Stimulated activated CD8-positive, alpha-beta memory T cell treated with anti-CD3 and anti-CD28 coated beads, Interleukin-4, amount 100 ng/mL, for 24 hours (primary cell): Measurements from ENCODE around the gene GPD1L.

Experiments used
- DNase-seq: peaks from one replicate; pipeline ENCODE4 v3.0.0-alpha.2; 2020; ENCODE audit warnings: low read depth

Gene GPD1L

GRCh38 chr3:32137870-32138269 lies 31.4 kb downstream of the GPD1L start:
- no peak for DNase-seq

DNA sequence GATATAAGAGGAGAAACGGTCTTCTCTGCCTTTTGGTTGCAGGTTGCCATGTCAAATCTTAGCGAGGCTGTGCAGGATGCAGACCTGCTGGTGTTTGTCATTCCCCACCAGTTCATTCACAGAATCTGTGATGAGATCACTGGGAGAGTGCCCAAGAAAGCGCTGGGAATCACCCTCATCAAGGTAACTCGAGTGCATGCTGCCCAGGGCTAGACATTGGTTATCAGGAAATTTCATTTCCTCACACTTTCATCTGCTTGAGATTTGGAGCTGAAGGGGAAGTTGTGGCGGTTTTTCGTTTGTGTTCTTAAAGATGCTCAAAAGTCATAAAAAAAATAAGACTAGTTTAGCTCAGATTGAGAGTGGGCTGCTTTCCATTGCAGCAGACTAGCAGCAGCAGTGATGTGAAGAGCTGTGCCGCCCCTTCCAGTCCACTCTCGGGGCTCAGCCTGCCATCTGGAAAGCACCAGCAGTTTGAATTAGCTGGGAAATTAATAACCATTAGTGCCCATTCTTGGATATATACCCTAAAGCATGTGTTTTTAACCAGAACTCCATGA lies 32.2 kb downstream of the GPD1L start:
- no peak for DNase-seq

DNA sequence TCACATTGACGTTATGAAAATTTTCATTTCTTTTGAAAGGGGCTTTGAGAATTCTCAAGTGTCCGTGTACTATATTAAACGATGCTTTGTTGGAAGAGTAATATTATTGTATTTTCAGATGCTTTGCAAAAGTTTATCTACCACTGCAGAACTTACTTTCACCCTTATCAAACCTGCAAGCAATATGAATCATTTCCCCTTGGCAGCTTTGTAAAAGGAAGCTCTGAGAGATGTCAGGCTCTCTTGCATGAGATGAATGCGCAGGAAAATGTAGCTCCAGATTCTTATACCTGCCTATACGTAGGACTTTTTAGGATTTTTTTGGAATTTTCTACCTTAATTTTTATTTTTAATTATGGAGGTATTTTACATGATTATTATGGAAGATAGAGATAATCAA lies 34.5 kb downstream of the GPD1L start:
- no peak for DNase-seq

DNA sequence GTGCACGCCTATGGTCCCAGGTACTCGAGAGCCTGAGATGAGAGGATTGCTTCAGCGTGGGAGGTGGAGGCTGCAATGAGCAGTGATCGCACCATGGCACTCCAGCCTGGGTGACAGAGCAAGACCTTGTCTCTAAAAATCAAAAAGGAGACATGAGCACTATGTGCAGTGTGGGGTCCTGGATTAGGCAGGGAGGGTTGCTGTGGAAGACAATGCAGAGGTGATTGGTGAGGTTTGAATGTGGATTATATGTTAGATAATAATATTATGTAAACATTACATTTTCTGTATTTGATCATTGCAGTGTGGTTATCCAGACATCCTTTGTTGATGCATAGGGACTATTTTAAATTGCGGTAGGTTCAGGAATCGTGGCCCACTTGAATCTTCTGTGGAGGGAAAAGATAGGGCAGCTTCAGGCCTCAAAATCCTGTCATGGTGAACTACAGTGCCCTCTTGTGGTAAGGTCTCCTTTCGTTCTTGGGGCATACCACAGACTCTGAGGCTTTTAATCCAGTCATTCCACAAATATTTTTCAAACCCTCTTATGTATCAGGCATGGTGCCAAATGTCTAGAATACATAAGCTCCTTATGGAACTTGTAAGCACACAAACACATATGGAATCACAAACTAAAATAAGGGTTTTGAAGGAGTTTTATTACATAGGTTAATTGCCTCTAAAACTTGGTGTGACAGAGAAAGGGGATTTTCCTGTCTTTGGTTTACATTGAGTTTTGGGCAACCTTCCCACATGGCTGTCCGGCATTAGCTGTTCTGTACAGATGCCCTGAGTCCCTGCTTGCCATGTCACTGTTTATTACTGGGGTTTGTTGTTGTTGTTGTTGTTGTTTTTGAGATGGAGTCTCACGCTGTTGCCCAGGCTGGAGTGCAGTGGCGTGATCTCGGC lies 37.7 kb downstream of the GPD1L start:
- DNase-seq: no peak

DNA sequence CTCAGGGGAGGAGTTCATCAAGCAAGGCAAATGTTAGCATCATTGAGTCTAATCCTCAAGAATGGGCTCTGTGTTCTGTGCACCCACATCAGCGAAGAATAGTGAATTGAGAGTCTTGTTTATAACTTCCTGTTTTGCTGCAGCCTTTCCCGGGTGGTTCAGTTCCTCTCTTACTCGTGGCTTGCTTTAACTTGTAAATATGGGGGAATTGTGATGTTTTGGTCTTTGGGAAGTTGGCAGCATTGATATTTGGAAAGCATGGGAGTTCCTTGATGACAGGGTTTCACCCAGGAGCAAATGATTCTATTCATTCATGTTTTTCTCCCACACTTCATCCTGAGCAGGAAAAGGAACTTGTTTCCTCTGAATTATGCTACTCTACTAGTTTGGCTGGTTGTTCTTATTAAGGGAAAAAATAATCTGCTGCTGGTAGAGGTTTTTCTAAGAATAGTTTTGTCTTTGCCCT lies 40.4 kb downstream of the GPD1L start:
- no peak for DNase-seq

- DNase-seq: no peak
Measured at GRCh38 chr3:32147509-32147908, 41.1 kb downstream of the GPD1L start.

DNA sequence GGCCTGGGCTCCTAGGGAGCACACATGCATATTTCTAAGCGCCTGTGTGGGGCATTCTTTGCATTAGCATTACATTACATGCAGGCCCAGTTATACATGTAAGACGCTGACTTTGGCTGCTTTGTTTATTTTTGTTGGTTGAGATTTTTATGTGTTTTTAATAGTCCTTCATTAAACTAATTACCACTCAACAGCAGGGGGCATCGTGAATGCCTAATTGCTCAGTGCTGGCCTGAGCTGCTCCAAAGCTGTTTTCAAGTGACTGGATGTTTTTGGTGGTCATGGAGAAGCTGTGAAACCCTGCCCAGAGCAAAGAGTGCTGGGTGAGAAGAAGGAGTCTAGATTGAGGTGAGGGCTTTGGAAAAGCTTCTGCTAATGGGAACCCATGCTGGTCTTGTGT lies 41.5 kb downstream of the GPD1L start:
- no peak for DNase-seq

DNA sequence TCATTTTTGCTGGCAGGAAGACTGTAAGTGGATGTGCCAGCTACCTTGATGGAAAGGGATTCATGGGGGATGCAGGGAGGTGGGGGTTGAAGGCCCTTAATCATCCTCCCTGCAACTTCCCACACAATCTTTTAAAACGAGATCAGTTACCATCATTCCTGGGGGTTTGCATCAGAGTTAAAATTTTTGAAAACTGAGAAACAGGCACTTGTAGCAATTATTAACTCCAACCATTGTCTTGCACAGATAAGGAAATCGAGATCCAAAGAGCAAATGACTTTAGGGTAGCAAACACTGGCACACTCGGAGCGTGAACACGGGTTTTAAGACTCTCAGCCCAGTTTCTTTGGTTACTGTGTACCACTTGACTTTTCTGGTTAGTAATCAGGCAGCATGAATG lies 41.9 kb downstream of the GPD1L start:
- no peak for DNase-seq

DNA sequence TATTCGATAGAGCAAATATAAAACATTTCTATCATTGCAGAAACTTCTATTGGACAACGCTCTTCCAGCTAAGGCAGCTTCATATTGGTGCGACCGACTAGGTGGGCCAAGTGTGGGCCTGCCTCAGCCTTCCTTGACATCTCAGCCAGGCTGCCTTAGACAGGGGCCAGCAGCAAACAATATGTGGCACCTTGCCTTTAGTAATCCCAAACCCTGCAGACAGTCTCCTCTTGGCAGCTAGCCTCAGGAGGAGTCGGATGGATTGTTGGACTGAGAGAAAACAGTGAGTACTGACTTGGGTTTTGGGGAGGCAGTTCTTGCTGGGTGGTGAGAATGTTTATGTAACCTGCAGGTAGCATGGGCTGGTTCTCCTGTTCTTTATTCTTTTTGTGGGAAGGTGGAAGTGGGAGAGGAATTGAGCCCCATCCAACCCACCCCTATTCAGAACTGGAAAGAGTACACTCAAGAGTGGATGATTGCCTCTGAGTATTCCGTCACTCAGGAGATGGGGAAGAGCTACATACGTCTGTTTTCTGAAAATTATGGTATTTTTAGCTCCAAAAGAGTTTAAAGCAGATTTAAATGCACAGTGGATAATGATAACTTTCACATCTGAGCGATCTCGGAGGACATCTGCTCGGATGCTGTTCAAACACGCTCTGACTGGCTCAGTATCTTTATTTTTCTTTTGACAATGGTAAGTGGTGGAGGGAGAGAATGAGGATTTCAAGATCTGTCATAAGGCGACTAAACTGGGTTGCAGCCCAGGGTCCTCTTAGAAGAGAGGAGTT lies 47.2 kb downstream of the GPD1L start:
- DNase-seq: no peak

GRCh38 chr3:32154205-32154579 lies 47.8 kb downstream of the GPD1L start:
- DNase-seq: no peak

DNA sequence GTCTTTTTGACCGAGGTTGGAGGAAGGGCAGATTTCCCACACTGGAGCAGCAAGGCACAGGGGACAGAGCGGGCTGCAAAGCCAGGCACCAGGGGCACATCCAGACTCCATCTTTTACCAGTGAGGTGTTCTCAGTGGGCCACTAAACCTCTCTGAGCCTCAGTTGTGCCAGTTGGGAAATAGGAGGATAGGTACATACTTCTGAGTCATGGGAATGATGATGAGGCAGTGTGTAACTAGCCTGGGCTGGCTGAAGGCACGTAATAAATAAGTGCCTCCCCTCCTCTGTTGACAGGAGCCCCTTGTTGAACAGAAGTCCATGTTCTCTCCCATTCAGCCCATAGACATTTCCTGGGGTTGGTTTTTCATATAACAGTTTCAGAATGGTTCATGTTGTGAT lies 48.7 kb downstream of the GPD1L start:
- no peak for DNase-seq

DNA sequence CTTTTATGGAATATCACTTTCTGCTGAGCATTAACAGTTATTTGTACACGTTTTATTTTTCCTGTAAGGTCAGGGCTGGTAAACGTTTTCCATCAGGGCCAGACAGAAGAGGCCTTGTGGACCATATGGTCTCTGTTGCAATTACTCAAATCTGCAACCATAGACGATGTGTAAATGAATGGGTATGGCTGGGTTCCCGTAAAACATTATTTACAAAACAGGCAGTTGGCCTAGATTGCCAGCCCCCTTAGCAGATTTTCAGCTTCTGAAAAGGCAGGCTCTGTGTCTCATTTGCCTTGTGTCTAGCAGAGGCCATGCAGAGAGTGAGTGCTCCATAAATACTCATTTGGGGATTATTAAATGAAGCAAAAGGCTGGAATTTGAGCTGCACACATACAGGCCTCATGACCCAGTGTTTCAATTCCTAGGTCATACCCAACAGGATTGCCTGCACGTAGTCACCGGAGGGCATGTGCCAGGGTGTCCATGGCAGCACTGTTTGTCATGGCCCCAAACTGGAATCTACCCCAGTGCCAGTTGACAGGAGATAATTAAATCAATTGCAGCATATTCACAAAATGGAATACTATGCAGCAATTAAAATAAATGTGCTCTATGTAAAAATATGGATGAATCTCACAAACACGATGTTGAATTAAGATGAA lies 51.3 kb downstream of the GPD1L start:
- no peak for DNase-seq

- no peak for DNase-seq
Measured at GRCh38 chr3:32160706-32161214, 54.3 kb downstream of the GPD1L start.

DNA sequence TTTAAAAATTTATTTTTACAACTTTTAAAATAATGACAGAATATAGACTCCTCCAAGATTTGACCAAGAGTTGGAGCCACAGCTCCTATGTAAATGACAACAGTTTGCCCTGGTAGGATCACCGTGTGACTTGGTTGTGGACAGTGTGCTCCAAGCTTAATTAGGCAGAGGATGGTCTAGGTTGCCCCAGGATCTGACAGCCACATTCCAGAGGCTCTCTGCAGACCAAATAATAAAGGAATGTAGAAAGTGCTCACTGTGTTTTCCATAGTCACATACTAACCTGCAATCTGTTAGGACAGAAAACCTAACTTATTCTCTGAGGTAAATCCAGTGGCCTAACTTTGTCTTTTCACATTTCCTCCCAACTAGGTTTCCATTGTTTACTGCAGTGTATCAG lies 59.0 kb downstream of the GPD1L start:
- no peak for DNase-seq

GRCh38 chr3:32166654-32167053 lies 60.2 kb downstream of the GPD1L start:
- DNase-seq: no peak

GRCh38 chr3:32172420-32172819 lies 66.0 kb downstream of the GPD1L start:
- no peak for DNase-seq

DNA sequence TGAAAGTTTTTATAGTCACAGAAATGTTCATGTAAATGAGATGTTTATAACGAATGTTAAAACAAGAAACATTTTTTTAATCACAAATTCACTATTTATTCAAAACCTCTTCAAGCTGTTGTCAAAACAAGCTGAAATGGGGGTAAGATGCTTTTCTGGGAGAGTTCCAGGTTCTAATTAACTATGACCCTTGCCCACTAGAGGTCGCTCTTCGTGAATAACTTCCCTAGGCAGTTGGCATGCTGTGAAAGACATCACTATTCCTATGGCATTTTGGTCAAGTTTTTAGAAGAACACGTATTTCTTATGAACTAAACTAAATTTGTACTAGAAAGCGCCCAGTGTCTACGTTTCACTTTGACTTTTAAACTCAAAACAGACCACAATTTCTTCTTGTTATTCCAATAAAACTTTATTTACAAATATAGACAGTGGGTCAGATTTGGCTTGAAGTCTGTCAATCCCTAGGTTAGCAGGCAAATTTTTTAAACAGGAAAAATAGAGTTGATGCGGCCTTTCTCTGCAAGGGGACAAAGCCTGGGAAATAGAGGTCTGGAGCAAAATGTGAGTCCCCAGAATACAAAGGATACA lies 69.3 kb downstream of the GPD1L start:
- peak; percentile 19 for DNase-seq

DNA sequence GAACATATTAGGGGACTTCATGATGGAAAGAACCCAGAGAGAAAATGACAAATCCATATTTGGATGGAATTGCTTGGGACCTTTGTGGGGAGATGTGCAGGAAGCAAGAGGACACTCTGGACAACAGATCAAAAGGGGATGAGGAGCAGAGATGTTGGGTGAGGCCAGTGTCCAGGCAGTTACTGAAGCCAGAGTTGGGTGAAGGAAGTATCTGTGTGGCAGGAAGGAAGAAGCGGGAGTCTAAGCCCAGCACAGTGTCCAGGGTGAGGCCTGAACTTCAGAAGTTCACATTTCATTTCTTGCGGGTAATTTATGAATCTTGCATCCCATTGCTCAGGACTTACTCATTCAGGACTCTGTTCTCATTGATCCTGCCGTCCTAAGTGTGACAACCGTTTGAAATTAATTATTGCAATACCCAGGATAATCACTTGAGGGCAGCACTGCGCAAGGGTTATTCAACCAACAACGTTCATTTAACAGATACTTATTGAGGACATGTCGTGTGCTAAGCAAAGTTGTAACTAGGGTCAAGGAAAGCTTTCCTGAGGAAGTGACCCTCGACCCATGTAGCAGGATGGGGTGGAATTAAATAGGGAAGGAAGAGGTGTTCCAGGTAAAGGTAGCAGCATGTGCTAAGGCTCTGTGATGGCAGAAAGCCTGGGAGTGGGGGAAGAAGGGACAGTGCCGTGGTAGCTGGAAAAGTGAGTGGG lies 70.7 kb downstream of the GPD1L start:
- DNase-seq: peak; percentile 10

DNA sequence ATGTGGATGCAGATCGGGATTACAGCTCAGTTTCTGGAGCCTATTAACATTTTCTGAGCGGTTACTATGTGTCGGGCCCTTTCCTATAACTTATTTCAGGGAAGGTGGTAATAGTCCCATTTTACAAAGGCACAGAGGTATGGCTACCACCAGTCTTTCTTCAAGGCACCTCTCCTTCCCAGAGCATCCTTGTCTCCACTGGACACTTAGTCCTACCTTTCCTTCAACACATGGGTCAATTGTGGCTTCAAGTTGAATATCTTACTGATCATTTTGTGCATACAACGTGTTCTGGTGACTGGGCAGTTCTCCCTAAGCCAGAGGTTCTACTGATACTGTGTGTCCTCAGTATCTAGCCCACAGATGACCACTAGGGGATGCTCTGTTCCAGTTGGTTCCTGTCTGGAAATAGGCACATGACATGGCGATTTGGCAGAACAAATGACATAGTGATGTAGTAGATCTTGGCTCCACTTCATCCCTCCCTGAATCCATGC lies 71.3 kb downstream of the GPD1L start:
- no peak for DNase-seq

GRCh38 chr3:32180141-32180784 lies 73.8 kb downstream of the GPD1L start:
- no peak for DNase-seq
